Large intestine (tissue), 3 donors: ENCODE data around the gene R3HDM2. TPM values are rescaled to one million over a fixed set of nuclear protein-coding genes. Genes with fewer than 3 reads are reported as not detected.

ENCODE experiments used
- DNase-seq, 2 donors: peaks; one replicate each; pipeline versions ENCODE4 v3.0.0 to v3.0.0-alpha.2; 2013
- H3K27ac ChIP-seq: one replicate; pipeline ENCODE4 v1.5.1; 2013; ENCODE audit warnings: low read length
- H3K27me3 ChIP-seq: 2 replicates; pipeline ENCODE4 v1.6.1; 2013; ENCODE audit warnings: low read length; ENCODE audit not compliant: control insufficient read depth, insufficient read depth
- H3K36me3 ChIP-seq: 2 replicates; pipeline ENCODE4 v1.6.1; 2013; ENCODE audit warnings: low read length; ENCODE audit not compliant: control insufficient read depth, insufficient read depth
- H3K4me1 ChIP-seq: one replicate; pipeline ENCODE4 v1.6.1; 2013; ENCODE audit warnings: low read length; ENCODE audit not compliant: control insufficient read depth, insufficient read depth
- H3K4me3 ChIP-seq: one replicate; pipeline ENCODE4 v1.5.1; 2013; ENCODE audit warnings: low read length
- H3K9me3 ChIP-seq: one replicate; pipeline ENCODE4 v1.6.1; 2013; ENCODE audit warnings: mild to moderate bottlenecking, low read depth, low read length, moderate library complexity; ENCODE audit not compliant: control insufficient read depth
- whole genome bisulfite sequencing: methylation state at CpG from one replicate; pipeline ENCODE4 v1.1.5; 2013; ENCODE audit warnings: low lambda C conversion rate; ENCODE audit not compliant: insufficient coverage; 5-methylcytosine and 5-hydroxymethylcytosine counted together
- polyA plus RNA-seq: library from polyadenylated mRNA; unstranded; fragments of 120-200 nt; gene quantifications from one replicate; pipeline ENCODE4 v1.2.1, GENCODE V29; 2013

R3HDM2 gene
- polyA plus RNA-seq, 1 donor = 64.2 TPM

GRCh38 chr12:57215668-57216013 is 215.2 kb downstream of the R3HDM2 start:
- WGBS = no CpG with 5 or more reads among the region's 7 CpGs
- Histone ChIP-seq H3K27me3 (peaks cover 64% of the 10 kb centered on the region), H3K36me3 (peaks cover 22% of the 10 kb centered on the region), H3K9me3 (peaks cover 4% of the 10 kb centered on the region), H3K4me1 (peaks cover 17% of the 10 kb centered on the region), H3K4me3 (no peak overlapping the region), H3K27ac (no peak overlapping the region)
- no peak for DNase-seq

- no CpG with 5 or more reads among the region's 11 CpGs for WGBS
- Histone ChIP-seq H3K36me3 (peaks cover 28% of the 10 kb centered on the region), H3K9me3 (peaks cover 4% of the 10 kb centered on the region), H3K4me1 (peaks cover 13% of the 10 kb centered on the region), H3K27ac (no peak overlapping the region), H3K4me3 (no peak overlapping the region), H3K27me3 (peaks cover 58% of the 10 kb centered on the region)
- no peak for DNase-seq
Observed at GRCh38 chr12:57215065-57215464, 215.8 kb downstream of the R3HDM2 start.

GRCh38 chr12:57214398-57214781 is 216.5 kb downstream of the R3HDM2 start:
- peaks cover 4% of the 10 kb centered on the region for H3K9me3 ChIP-seq
- peaks cover 7% of the 10 kb centered on the region for H3K4me1 ChIP-seq
- peaks cover 51% of the 10 kb centered on the region for H3K27me3 ChIP-seq
- peaks cover 35% of the 10 kb centered on the region for H3K36me3 ChIP-seq
- no CpG with 5 or more reads among the region's 14 CpGs for WGBS
- no peak overlapping the region for H3K27ac ChIP-seq
- peak in 1 of 2 donors; percentile 46 for DNase-seq
- H3K4me3 ChIP-seq = no peak overlapping the region

- H3K27ac ChIP-seq = no peak overlapping the region
- peaks cover 6% of the 10 kb centered on the region for H3K4me1 ChIP-seq
- no peak overlapping the region for H3K4me3 ChIP-seq
- H3K9me3 ChIP-seq = peaks cover 4% of the 10 kb centered on the region
- 100% methylated on average over 1 of the region's 4 CpGs for WGBS
- peaks cover 40% of the 10 kb centered on the region for H3K36me3 ChIP-seq
- no peak for DNase-seq
- H3K27me3 ChIP-seq = peaks cover 46% of the 10 kb centered on the region
Observed at GRCh38 chr12:57213763-57214397, 217.0 kb downstream of the R3HDM2 start.

GRCh38 chr12:57213058-57213715 is 217.7 kb downstream of the R3HDM2 start:
- H3K27me3 ChIP-seq = peaks cover 39% of the 10 kb centered on the region
- WGBS = 40% methylated on average over 1 of the region's 16 CpGs
- peak; percentile 81 to 82 for DNase-seq
- peaks cover 47% of the 10 kb centered on the region for H3K36me3 ChIP-seq
- H3K9me3 ChIP-seq = peaks cover 4% of the 10 kb centered on the region
- peaks cover 6% of the 10 kb centered on the region for H3K4me1 ChIP-seq
- no peak overlapping the region for H3K27ac ChIP-seq
- no peak overlapping the region for H3K4me3 ChIP-seq

GRCh38 chr12:57212701-57213057 is 218.2 kb downstream of the R3HDM2 start:
- Histone ChIP-seq H3K9me3 (peaks cover 4% of the 10 kb centered on the region), H3K4me1 (peaks cover 6% of the 10 kb centered on the region), H3K4me3 (no peak overlapping the region), H3K27ac (no peak overlapping the region), H3K27me3 (peaks cover 34% of the 10 kb centered on the region), H3K36me3 (peaks cover 52% of the 10 kb centered on the region)
- DNase-seq = no peak
- no CpG with 5 or more reads among the region's 7 CpGs for WGBS

GRCh38 chr12:57211791-57212700 is 218.8 kb downstream of the R3HDM2 start:
- Histone ChIP-seq H3K4me3 (no peak overlapping the region), H3K27ac (no peak overlapping the region), H3K9me3 (peaks cover 1% of the 10 kb centered on the region), H3K4me1 (peaks cover 1% of the 10 kb centered on the region), H3K36me3 (peaks cover 57% of the 10 kb centered on the region), H3K27me3 (peaks cover 28% of the 10 kb centered on the region)
- WGBS = no CpG with 5 or more reads among the region's 27 CpGs
- no peak for DNase-seq

GRCh38 chr12:57210926-57211692 is 219.7 kb downstream of the R3HDM2 start:
- Histone ChIP-seq H3K36me3 (peaks cover 63% of the 10 kb centered on the region), H3K27me3 (peaks cover 20% of the 10 kb centered on the region), H3K9me3 (no peaks in the 10 kb centered on the region), H3K4me3 (no peak overlapping the region), H3K4me1 (no peaks in the 10 kb centered on the region), H3K27ac (no peak overlapping the region)
- DNase-seq = no peak
- WGBS = no CpG with 5 or more reads among the region's 16 CpGs

GRCh38 chr12:57210461-57210860 is 220.4 kb downstream of the R3HDM2 start:
- WGBS = no CpG with 5 or more reads among the region's 15 CpGs
- H3K36me3 ChIP-seq = peaks cover 69% of the 10 kb centered on the region

GRCh38 chr12:57209916-57210315 is 220.9 kb downstream of the R3HDM2 start:
- no peak for DNase-seq

More at GRCh38 chr12:57210461-57210860, 220.4 kb downstream of the R3HDM2 start:
- peaks cover 14% of the 10 kb centered on the region for H3K27me3 ChIP-seq
- no peak overlapping the region for H3K4me3 ChIP-seq
- H3K27ac ChIP-seq = no peak overlapping the region
- H3K4me1 ChIP-seq = no peaks in the 10 kb centered on the region
- no peaks in the 10 kb centered on the region for H3K9me3 ChIP-seq
- no peak for DNase-seq

More at GRCh38 chr12:57209916-57210315, 220.9 kb downstream of the R3HDM2 start:
- Histone ChIP-seq H3K4me3 (no peak overlapping the region), H3K9me3 (no peaks in the 10 kb centered on the region), H3K27ac (no peak overlapping the region), H3K27me3 (peaks cover 8% of the 10 kb centered on the region), H3K36me3 (peaks cover 74% of the 10 kb centered on the region), H3K4me1 (no peaks in the 10 kb centered on the region)
- no CpG with 5 or more reads among the region's 8 CpGs for WGBS
